K562 (cell line): ENCODE results near the gene ZFAND6. TPM values are rescaled to one million over a fixed set of nuclear protein-coding genes. Genes with fewer than 3 reads are reported as not detected.

Experiments used
- CBFB ChIP-seq: sonication (generic); formaldehyde crosslinking; IDR thresholded peaks from 2 replicates; pipeline ENCODE4 v1.4.0; 2020; ENCODE audit warnings: mild to moderate bottlenecking, missing genetic modification reagents
- CBX5 ChIP-seq: IDR thresholded peaks from 2 replicates; pipeline ENCODE4 v1.6.1; 2014; ENCODE audit warnings: low read depth, borderline replicate concordance
- CCNT2 ChIP-seq: IDR thresholded peaks from 2 replicates; pipeline ENCODE4 v1.6.1; 2011; ENCODE audit warnings: borderline replicate concordance, low read depth, mild to moderate bottlenecking, moderate library complexity, mixed read lengths, low read length; ENCODE audit not compliant: insufficient read length; ENCODE audit errors: extremely low read depth
- DDX20 ChIP-seq: fragments of 450-650 bp; IDR thresholded peaks from 2 replicates; pipeline ENCODE4 v1.6.1; 2016; ENCODE audit warnings: missing genetic modification characterization, low read depth, mild to moderate bottlenecking, missing compliant biosample characterization, moderate library complexity
- ELF4 ChIP-seq: fragments of 450-650 bp; formaldehyde crosslinking; IDR thresholded peaks from 2 replicates; pipeline ENCODE4 v1.4.0; 2022; ENCODE audit warnings: missing genetic modification characterization
- EP400 ChIP-seq: fragments of 450-650 bp; IDR thresholded peaks from 2 replicates; pipeline ENCODE4 v1.6.1; 2017; ENCODE audit warnings: antibody characterized with exemption, mild to moderate bottlenecking, moderate library complexity
- HDAC2 ChIP-seq: fragments of 450-650 bp; IDR thresholded peaks from 2 replicates; pipeline ENCODE4 v1.6.1; 2016; ENCODE audit warnings: mild to moderate bottlenecking
- HMG20B ChIP-seq: fragments of 250-450 bp; sonication (Bioruptor Pico); IDR thresholded peaks from 2 replicates; pipeline ENCODE4 v1.5.0; 2021; ENCODE audit warnings: mild to moderate bottlenecking
- KAT7 ChIP-seq: sonication (generic); formaldehyde crosslinking; IDR thresholded peaks from 2 replicates; pipeline ENCODE4 v1.8.0; 2022; ENCODE audit warnings: missing genetic modification reagents, mild to moderate bottlenecking, borderline replicate concordance
- MYC ChIP-seq, 2 experiments: fragments of 250-450 bp in 1 of 2; sonication (Bioruptor Pico) in 1 of 2; IDR thresholded peaks; 2 replicates each; pipeline versions ENCODE4 v1.5.1 to v1.6.1; 2012 to 2021; ENCODE audit warnings: low read depth in 2 of 2, borderline replicate concordance in 1 of 2, improper control_type of control experiment in 1 of 2, low read length in 1 of 2, mild to moderate bottlenecking in 1 of 2, moderate library complexity in 1 of 2
- SMARCE1 ChIP-seq: fragments of 450-650 bp; IDR thresholded peaks from 2 replicates; pipeline ENCODE4 v1.7.1; 2016; ENCODE audit warnings: mild to moderate bottlenecking
- SRSF3 ChIP-seq: fragments of 200-400 bp; formaldehyde crosslinking; IDR thresholded peaks from 2 replicates; pipeline ENCODE4 v1.6.1; 2016; ENCODE audit warnings: mild to moderate bottlenecking, low read length, moderate library complexity; ENCODE audit not compliant: insufficient read depth
- TBP ChIP-seq: optimal IDR thresholded peaks from 2 replicates; pipeline ENCODE3; 2011; ENCODE audit warnings: low read depth, low read length, improper control_type of control experiment
- USF1 ChIP-seq: sonication (generic); formaldehyde crosslinking; IDR thresholded peaks from 2 replicates; pipeline ENCODE4 v1.9.0; 2022; ENCODE audit warnings: mild to moderate bottlenecking, missing genetic modification reagents
- ZBTB17 ChIP-seq: fragments of 450-650 bp; formaldehyde crosslinking; IDR thresholded peaks from 2 replicates; pipeline ENCODE4 v1.4.0; 2020; ENCODE audit warnings: mild to moderate bottlenecking
- ZBTB2 ChIP-seq: fragments of 450-650 bp; IDR thresholded peaks from 2 replicates; pipeline ENCODE4 v1.6.1; 2016; ENCODE audit warnings: antibody characterized with exemption
- ZBTB49 ChIP-seq: sonication (generic); formaldehyde crosslinking; IDR thresholded peaks from 2 replicates; pipeline ENCODE4 v1.8.0; 2022; ENCODE audit warnings: missing genetic modification reagents, mild to moderate bottlenecking, borderline replicate concordance
- ZNF766 ChIP-seq: fragments of 200-800 bp; sonication (Bioruptor generic); conservative IDR thresholded peaks from 2 replicates; pipeline ENCODE4 v1.6.1; 2016; ENCODE audit warnings: missing genetic modification characterization, missing compliant biosample characterization
- polyA plus RNA-seq, 8 experiments: library from polyadenylated mRNA; depleted of rRNA in 4 of 8; stranded (reverse) in 5 of 8; unstranded in 3 of 8; fragments of >200 nt; fragmentation: Nextera tagmentation in 2 of 8; fragmentation: Illumina TruSeq in 1 of 8; extraction: Ambion mirVana in 2 of 8; extraction: Trizol in 1 of 8; gene quantifications; 2 replicates each; pipeline versions ENCODE4 v1.2.1 to v1.2.3, GENCODE V29; 2011 to 2014; ENCODE audit warnings: inconsistent platforms in 1 of 8, missing spikeins in 1 of 8
- total RNA-seq, 7 experiments: library from RNA; depleted of rRNA in 6 of 7; stranded (reverse); fragments of >200 nt in 6 of 7; fragmentation: Illumina TruSeq in 2 of 7; extraction: Trizol in 2 of 7; gene quantifications; 2 replicates each; pipeline versions ENCODE4 v1.2.1 to v1.2.3, GENCODE V29; 2011 to 2021; ENCODE audit warnings: low replicate concordance in 1 of 7
- TF ChIP-seq, protein P1 (sequence below): fragments of 250-450 bp; sonication (Bioruptor Pico); IDR thresholded peaks from 2 replicates; pipeline ENCODE4 v1.5.1; 2021; ENCODE audit warnings: mild to moderate bottlenecking
- TF ChIP-seq, protein P2 (sequence below), 3 experiments: IDR thresholded peaks in 2 of 3; conservative IDR thresholded peaks in 1 of 3; 2 replicates each; pipeline ENCODE4 v1.5.1; 2011 to 2012; ENCODE audit warnings: low read length in 3 of 3, mild to moderate bottlenecking in 3 of 3, control low read depth in 2 of 3, improper control_type of control experiment in 1 of 3, inconsistent platforms in 1 of 3, low read depth in 1 of 3, mixed read lengths in 1 of 3, moderate library complexity in 1 of 3; ENCODE audit not compliant: insufficient read depth in 2 of 3

ZFAND6 gene
- total and polyA plus RNA-seq, 9 of the 15 experiments (the other 6 are each of a cell fraction or from before 2014, with no cell fraction given) = 53.9 to 206 (median 88.9) TPM

- TF ChIP-seq, protein P1, sequence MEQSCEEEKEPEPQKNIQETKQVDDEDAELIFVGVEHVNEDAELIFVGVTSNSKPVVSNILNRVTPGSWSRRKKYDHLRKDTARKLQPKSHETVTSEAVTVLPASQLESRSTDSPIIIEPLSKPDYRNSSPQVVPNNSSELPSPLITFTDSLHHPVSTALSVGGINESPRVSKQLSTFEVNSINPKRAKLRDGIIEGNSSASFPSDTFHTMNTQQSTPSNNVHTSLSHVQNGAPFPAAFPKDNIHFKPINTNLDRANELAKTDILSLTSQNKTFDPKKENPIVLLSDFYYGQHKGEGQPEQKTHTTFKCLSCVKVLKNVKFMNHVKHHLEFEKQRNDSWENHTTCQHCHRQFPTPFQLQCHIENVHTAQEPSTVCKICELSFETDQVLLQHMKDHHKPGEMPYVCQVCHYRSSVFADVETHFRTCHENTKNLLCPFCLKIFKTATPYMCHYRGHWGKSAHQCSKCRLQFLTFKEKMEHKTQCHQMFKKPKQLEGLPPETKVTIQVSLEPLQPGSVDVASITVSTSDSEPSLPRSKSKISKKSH (CRISPR knock-in tag) = no peak
- 0 out of 2 replicates have a peak, but pooled peaks have one; percentile 37 for TF ChIP-seq SMARCE1
- TF ChIP-seq, protein P2, sequence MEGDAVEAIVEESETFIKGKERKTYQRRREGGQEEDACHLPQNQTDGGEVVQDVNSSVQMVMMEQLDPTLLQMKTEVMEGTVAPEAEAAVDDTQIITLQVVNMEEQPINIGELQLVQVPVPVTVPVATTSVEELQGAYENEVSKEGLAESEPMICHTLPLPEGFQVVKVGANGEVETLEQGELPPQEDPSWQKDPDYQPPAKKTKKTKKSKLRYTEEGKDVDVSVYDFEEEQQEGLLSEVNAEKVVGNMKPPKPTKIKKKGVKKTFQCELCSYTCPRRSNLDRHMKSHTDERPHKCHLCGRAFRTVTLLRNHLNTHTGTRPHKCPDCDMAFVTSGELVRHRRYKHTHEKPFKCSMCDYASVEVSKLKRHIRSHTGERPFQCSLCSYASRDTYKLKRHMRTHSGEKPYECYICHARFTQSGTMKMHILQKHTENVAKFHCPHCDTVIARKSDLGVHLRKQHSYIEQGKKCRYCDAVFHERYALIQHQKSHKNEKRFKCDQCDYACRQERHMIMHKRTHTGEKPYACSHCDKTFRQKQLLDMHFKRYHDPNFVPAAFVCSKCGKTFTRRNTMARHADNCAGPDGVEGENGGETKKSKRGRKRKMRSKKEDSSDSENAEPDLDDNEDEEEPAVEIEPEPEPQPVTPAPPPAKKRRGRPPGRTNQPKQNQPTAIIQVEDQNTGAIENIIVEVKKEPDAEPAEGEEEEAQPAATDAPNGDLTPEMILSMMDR (IDR thresholded peaks at IDR 0.05 in 2 of 3, conservative IDR thresholded peaks at IDR 0.05 in 1 of 3; ENCODE audit: insufficient read depth in 2 of 3, low read depth in 1 of 3, low read length in 3 of 3) = no peak
- no peak for TF ChIP-seq CBFB (CRISPR knock-in tag)
- peak; percentile 73 for TF ChIP-seq ZBTB17 (CRISPR knock-in tag)
- TF ChIP-seq EP400 = peak; percentile 95
- peak; percentile 98 for TF ChIP-seq MYC (IDR thresholded peaks at IDR 0.05; ENCODE audit: low read depth, low read length)
- peak; percentile 75; the same call in 1 of the 2 replicates for TF ChIP-seq MYC (CRISPR knock-in tag; IDR thresholded peaks at IDR 0.05; ENCODE audit: borderline replicate concordance, low read depth)
- peak; percentile 17 for TF ChIP-seq TBP
- TF ChIP-seq DDX20 (tag) = no peak
- no peak for TF ChIP-seq CCNT2
- TF ChIP-seq USF1 = peak; percentile 82
- no peak for TF ChIP-seq SRSF3
- TF ChIP-seq HMG20B = no peak
- TF ChIP-seq ZBTB49 (CRISPR knock-in tag) = no peak
- TF ChIP-seq ELF4 (CRISPR knock-in tag) = peak; percentile 74; the same call in 1 of the 2 replicates
- 0 out of 2 replicates have a peak, but pooled peaks have one; percentile 49 for TF ChIP-seq KAT7 (CRISPR knock-in tag)
- peak; percentile 80 for TF ChIP-seq ZNF766 (CRISPR knock-in tag)
- TF ChIP-seq CBX5 = no peak
- TF ChIP-seq HDAC2 = peak; percentile 59; the same call in 1 of the 2 replicates
- peak; percentile 24; the same call in 1 of the 2 replicates for TF ChIP-seq ZBTB2
Measured at GRCh38 chr15:80160570-80161156, 101.2 kb downstream of the ZFAND6 start (continued).
